LNCaP clone FGC (cell line): ENCODE measurements around the gene UQCC2.

ENCODE experiments used
- DNase-seq: peaks from one replicate; pipeline ENCODE4 v3.0.0-alpha.2; 2011; ENCODE audit warnings: low read depth
- H3K4me3 ChIP-seq: 2 replicates; pipeline ENCODE4 v1.5.1; 2011; ENCODE audit warnings: mild to moderate bottlenecking, low read depth, low read length, control low read depth
- TF ChIP-seq, protein P1 (sequence below): IDR thresholded peaks from 2 replicates; pipeline ENCODE4 v1.5.1; 2012; ENCODE audit warnings: mild to moderate bottlenecking; ENCODE audit not compliant: control insufficient read depth, insufficient read depth; ENCODE audit errors: extremely low read depth

The UQCC2 gene

GRCh38 chr6:33683576-33684427 lies 27.7 kb downstream of the UQCC2 start:
- no peak overlapping the region for H3K4me3 ChIP-seq
- TF ChIP-seq, protein P1, sequence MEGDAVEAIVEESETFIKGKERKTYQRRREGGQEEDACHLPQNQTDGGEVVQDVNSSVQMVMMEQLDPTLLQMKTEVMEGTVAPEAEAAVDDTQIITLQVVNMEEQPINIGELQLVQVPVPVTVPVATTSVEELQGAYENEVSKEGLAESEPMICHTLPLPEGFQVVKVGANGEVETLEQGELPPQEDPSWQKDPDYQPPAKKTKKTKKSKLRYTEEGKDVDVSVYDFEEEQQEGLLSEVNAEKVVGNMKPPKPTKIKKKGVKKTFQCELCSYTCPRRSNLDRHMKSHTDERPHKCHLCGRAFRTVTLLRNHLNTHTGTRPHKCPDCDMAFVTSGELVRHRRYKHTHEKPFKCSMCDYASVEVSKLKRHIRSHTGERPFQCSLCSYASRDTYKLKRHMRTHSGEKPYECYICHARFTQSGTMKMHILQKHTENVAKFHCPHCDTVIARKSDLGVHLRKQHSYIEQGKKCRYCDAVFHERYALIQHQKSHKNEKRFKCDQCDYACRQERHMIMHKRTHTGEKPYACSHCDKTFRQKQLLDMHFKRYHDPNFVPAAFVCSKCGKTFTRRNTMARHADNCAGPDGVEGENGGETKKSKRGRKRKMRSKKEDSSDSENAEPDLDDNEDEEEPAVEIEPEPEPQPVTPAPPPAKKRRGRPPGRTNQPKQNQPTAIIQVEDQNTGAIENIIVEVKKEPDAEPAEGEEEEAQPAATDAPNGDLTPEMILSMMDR = no peak
- DNase-seq = no peak

DNA sequence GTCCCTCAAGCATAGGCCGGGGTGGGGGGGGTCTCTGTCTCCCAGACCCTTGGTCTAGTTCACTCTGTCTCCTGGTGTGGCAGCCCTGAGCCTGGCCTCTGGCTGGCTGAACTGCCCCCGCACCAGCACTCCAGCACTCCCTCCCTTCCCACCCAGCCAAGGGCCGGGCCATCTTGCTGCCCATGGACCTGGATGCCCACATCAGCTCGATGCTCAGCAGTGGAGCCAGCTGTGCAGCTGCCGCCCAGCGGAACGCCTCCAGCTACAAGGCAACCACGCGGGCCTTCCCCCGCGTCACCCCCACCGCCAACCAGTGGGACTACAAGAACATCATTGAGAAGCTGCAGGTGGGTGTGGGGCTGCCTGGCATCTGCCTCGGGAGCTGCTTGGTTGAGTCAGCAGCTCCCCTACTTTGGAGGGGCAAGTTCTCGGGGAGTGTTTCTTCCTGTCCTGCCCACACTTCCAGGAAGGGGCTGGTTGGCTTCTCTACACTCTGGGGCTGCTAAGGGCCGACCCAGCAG lies 28.4 kb downstream of the UQCC2 start:
- TF ChIP-seq, protein P1 = no peak
- no peak for DNase-seq

GRCh38 chr6:33682341-33682740 lies 29.2 kb downstream of the UQCC2 start:
- TF ChIP-seq, protein P1 = no peak
- DNase-seq = no peak
- H3K4me3 ChIP-seq = no peak overlapping the region

More for the DNA sequence above, 28.4 kb downstream of the UQCC2 start:
- no peak overlapping the region for H3K4me3 ChIP-seq

DNA sequence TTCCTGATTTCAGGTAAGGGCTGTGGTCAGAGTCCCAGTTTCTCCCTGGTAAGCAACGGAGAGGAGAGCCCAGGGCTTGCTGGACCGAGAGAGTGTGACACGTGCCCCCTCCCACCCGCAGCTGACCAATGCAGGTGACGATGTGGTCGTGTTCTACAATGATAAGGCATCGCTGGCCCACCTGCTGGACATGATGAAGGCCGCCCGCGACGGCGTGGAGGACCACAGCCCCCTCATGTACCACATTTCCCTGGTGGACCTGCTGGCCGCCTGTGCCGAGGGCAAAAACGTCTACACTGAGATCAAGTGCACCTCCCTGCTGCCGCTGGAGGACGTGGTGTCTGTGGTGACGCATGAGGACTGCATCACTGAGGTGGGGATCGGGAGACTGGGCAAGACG lies 31.7 kb downstream of the UQCC2 start:
- no peak for DNase-seq
- no peak overlapping the region for H3K4me3 ChIP-seq
- TF ChIP-seq, protein P1 = no peak

- H3K4me3 ChIP-seq = no peak overlapping the region
- TF ChIP-seq, protein P1 = no peak
- no peak for DNase-seq
Measured at GRCh38 chr6:33678932-33679490, 32.5 kb downstream of the UQCC2 start.

DNA sequence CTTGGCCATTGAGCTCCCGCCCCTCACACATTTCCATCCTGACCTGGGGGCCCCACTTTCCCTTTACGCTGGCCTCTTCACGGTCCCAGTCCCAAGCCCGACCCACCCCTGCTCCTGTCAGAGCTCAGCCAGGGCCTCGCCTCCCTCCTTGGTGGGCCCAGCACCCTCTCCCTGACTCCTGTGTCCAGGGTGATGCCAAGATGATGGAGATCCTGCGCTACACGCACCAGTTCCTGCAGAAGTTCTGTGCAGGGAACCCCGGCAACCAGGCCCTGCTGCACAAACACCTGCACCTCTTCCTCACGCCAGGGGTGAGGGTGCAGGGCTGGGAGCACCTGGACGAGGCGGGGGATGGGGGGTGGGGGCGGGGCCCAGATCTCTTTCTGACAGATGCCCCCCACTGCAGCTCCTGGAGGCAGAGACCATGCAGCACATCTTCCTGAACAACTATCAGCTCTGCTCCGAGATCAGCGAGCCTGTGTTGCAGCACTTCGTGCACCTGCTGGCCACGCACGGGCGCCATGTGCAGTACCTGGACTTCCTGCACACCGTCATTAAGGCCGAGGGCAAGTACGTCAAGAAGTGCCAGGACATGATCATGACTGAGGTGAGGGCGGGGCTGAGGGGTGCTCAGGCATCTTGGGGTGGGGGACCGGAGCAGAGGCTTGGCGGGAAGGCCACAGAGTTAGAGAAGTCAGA lies 33.1 kb downstream of the UQCC2 start:
- DNase-seq = no peak
- TF ChIP-seq, protein P1 = no peak
- H3K4me3 ChIP-seq = no peak overlapping the region
